HepG2 (cell line): ENCODE measurements around the gene ZCCHC3. TPM values are rescaled to one million over a fixed set of nuclear protein-coding genes. Genes with fewer than 3 reads are reported as not detected.

Source experiments
- BRD4 ChIP-seq: sonication (generic); formaldehyde crosslinking; IDR thresholded peaks from 2 replicates; pipeline ENCODE4 v1.4.0; 2020; ENCODE audit warnings: missing genetic modification reagents
- GATAD1 ChIP-seq: IDR thresholded peaks from 2 replicates; pipeline ENCODE4 v1.6.1; 2016; ENCODE audit warnings: missing genetic modification reagents, missing compliant biosample characterization
- HMGA1 ChIP-seq: sonication (generic); formaldehyde crosslinking; conservative IDR thresholded peaks from 2 replicates; pipeline ENCODE4 v1.4.0; 2020; ENCODE audit warnings: missing genetic modification reagents
- HNRNPL ChIP-seq: fragments of 200-400 bp; formaldehyde crosslinking; IDR thresholded peaks from 2 replicates; pipeline ENCODE4 v1.6.1; 2017; ENCODE audit warnings: mild to moderate bottlenecking, low read depth, low read length
- HOXD1 ChIP-seq: sonication (generic); formaldehyde crosslinking; IDR thresholded peaks from 2 replicates; pipeline ENCODE4 v1.5.0; 2020; ENCODE audit warnings: missing genetic modification reagents
- KDM5A ChIP-seq: fragments of 200-600 bp; sonication (generic); IDR thresholded peaks from 2 replicates; pipeline ENCODE4 v1.7.0; 2018; ENCODE audit warnings: antibody characterized with exemption, mild to moderate bottlenecking, low read length, borderline replicate concordance
- KLF13 ChIP-seq: sonication (generic); formaldehyde crosslinking; IDR thresholded peaks from 2 replicates; pipeline ENCODE4 v1.4.0; 2020; ENCODE audit warnings: mild to moderate bottlenecking, missing genetic modification reagents
- PHF20 ChIP-seq: sonication (generic); formaldehyde crosslinking; IDR thresholded peaks from 2 replicates; pipeline ENCODE4 v1.5.0; 2020; ENCODE audit warnings: mild to moderate bottlenecking, missing genetic modification reagents
- POLR2AphosphoS5 ChIP-seq: IDR thresholded peaks from 2 replicates; pipeline ENCODE4 v1.6.1; 2012; ENCODE audit warnings: low read depth, low read length
- SATB2 ChIP-seq: sonication (generic); formaldehyde crosslinking; IDR thresholded peaks from 2 replicates; pipeline ENCODE4 v1.5.0; 2020; ENCODE audit warnings: missing genetic modification reagents
- SP140L ChIP-seq: sonication (generic); formaldehyde crosslinking; IDR thresholded peaks from 2 replicates; pipeline ENCODE4 v1.4.0; 2020; ENCODE audit warnings: missing genetic modification reagents, borderline replicate concordance
- TEAD3 ChIP-seq: optimal IDR thresholded peaks from 2 replicates; pipeline ENCODE3; 2016; ENCODE audit warnings: borderline replicate concordance
- ZFP1 ChIP-seq: IDR thresholded peaks from 2 replicates; pipeline ENCODE4 v1.6.1; 2016
- ZNF326 ChIP-seq: sonication (generic); formaldehyde crosslinking; IDR thresholded peaks from 2 replicates; pipeline ENCODE4 v1.4.0; 2020; ENCODE audit warnings: missing genetic modification reagents, borderline replicate concordance
- ZNF430 ChIP-seq: sonication (generic); formaldehyde crosslinking; IDR thresholded peaks from 2 replicates; pipeline ENCODE4 v1.9.0; 2021; ENCODE audit warnings: mild to moderate bottlenecking, missing genetic modification reagents
- ZNF496 ChIP-seq: sonication (generic); formaldehyde crosslinking; IDR thresholded peaks from 2 replicates; pipeline ENCODE4 v1.8.1; 2023; ENCODE audit warnings: mild to moderate bottlenecking, moderate library complexity, missing genetic modification reagents; ENCODE audit not compliant: insufficient replicate concordance
- ZNF546 ChIP-seq: sonication (generic); formaldehyde crosslinking; conservative IDR thresholded peaks from 2 replicates; pipeline ENCODE4 v1.8.1; 2023; ENCODE audit warnings: mild to moderate bottlenecking, missing genetic modification reagents
- ZNF652 ChIP-seq: IDR thresholded peaks from 2 replicates; pipeline ENCODE4 v1.6.1; 2016; ENCODE audit warnings: low read depth, borderline replicate concordance
- ZNF7 ChIP-seq: IDR thresholded peaks from 2 replicates; pipeline ENCODE4 v1.6.1; 2016; ENCODE audit warnings: missing biosample characterization, missing genetic modification reagents
- ZNF746 ChIP-seq: sonication (generic); formaldehyde crosslinking; IDR thresholded peaks from 2 replicates; pipeline ENCODE4 v1.8.0; 2022; ENCODE audit warnings: mild to moderate bottlenecking, missing genetic modification reagents
- polyA plus RNA-seq, 8 experiments: library from polyadenylated mRNA; depleted of rRNA in 3 of 8; stranded (reverse) in 7 of 8; unstranded in 1 of 8; fragments of >200 nt; fragmentation: Illumina TruSeq in 4 of 8; extraction: Trizol in 4 of 8; gene quantifications; 2 replicates each; pipeline versions ENCODE4 v1.2.1 to v1.2.3, GENCODE V29; 2011 to 2016; ENCODE audit warnings: low read depth in 4 of 8, missing spikeins in 1 of 8, mixed read lengths in 1 of 8; ENCODE audit not compliant: insufficient read depth in 1 of 8
- total RNA-seq, 5 experiments: library from RNA; depleted of rRNA; stranded (reverse); fragments of >200 nt; fragmentation: Illumina TruSeq; extraction: Trizol; gene quantifications; 2 replicates each; pipeline ENCODE4 v1.2.3, GENCODE V29; 2016; ENCODE audit warnings: low read depth in 1 of 5
- TF ChIP-seq, protein P1 (sequence below): sonication (generic); formaldehyde crosslinking; IDR thresholded peaks from 2 replicates; pipeline ENCODE4 v1.9.0; 2021; ENCODE audit warnings: missing genetic modification reagents, borderline replicate concordance
- TF ChIP-seq, protein P2 (sequence below): sonication (generic); formaldehyde crosslinking; IDR thresholded peaks from 2 replicates; pipeline ENCODE4 v1.4.0; 2020; ENCODE audit warnings: missing genetic modification reagents
- TF ChIP-seq, protein P3 (sequence below): IDR thresholded peaks from 2 replicates; pipeline ENCODE4 v1.6.1; 2016; ENCODE audit warnings: low read depth, control low read depth
- TF ChIP-seq, protein P4 (sequence below): IDR thresholded peaks from 2 replicates; pipeline ENCODE4 v1.6.1; 2016; ENCODE audit warnings: mild to moderate bottlenecking, missing biosample characterization, missing genetic modification reagents
- TF ChIP-seq, protein P5 (sequence below): sonication (generic); formaldehyde crosslinking; IDR thresholded peaks from 2 replicates; pipeline ENCODE4 v1.4.0; 2020; ENCODE audit warnings: missing genetic modification reagents

ZCCHC3 gene
- total and polyA plus RNA-seq, 2 of the 13 experiments (the other 11 are each of a cell fraction or from before 2014, with no cell fraction given): 46.6 to 63.0 TPM

DNA sequence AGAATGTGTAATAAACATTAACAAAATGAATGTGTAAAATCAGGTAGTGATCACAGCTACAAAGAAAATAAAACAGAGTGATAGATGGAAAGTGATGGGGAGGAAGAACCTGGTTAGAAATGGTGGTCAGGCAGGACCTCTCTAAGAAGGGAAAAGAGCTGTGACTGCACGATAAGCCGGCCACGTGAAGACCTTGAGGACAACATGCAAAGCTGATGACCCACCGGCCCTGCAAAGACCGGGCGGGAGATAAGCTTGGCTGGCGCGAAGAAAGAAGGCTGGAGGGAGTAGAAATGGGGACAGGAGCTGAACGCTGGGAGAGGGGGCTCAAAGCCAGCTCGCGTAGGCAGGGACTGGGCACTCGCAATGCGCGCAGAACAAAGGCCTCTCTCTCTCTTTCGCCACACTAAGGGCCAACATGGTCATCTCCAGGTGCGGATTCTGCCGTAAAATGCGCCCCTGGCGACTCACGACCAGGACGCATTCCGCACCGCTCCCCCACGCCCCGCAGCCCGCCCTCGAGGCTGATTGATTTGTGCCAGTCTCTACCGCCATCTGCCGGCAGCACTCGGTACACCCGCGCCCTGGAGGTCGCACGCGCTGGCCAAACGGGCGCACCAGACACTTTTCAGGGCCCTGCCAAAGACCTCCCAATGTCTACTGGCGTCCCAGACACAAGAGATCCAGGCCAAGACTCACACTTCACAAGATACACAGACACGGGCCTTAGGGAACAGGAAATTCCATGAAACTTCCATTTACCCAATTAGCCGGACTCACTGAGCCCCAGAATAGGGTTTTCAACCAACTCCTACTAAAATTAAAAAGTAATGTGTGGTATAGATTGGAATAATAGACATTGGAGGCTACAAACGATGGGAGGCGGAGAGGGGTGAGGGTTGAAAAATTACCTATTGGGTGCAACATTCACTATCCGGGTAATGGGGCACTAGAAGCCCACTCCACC lies 30.5 kb upstream of the ZCCHC3 start (continued):
- peak; percentile 72; the same call in 1 of the 2 replicates for TF ChIP-seq SP140L (CRISPR knock-in tag)
- 0 out of 2 replicates have a peak, but pooled peaks have one; percentile 57 for TF ChIP-seq KLF13 (CRISPR knock-in tag)
- TF ChIP-seq, protein P1, sequence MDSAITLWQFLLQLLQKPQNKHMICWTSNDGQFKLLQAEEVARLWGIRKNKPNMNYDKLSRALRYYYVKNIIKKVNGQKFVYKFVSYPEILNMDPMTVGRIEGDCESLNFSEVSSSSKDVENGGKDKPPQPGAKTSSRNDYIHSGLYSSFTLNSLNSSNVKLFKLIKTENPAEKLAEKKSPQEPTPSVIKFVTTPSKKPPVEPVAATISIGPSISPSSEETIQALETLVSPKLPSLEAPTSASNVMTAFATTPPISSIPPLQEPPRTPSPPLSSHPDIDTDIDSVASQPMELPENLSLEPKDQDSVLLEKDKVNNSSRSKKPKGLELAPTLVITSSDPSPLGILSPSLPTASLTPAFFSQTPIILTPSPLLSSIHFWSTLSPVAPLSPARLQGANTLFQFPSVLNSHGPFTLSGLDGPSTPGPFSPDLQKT (CRISPR knock-in tag): no peak; the same call in 1 of the 2 replicates
- TF ChIP-seq ZNF546 (CRISPR knock-in tag): peak; percentile 90
- no peak for TF ChIP-seq HMGA1
- TF ChIP-seq ZNF652 (CRISPR knock-in tag): no peak
- peak; percentile 52; the same call in 1 of the 2 replicates for TF ChIP-seq ZNF7 (CRISPR knock-in tag)
- TF ChIP-seq, protein P2, sequence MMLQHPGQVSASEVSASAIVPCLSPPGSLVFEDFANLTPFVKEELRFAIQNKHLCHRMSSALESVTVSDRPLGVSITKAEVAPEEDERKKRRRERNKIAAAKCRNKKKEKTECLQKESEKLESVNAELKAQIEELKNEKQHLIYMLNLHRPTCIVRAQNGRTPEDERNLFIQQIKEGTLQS (CRISPR knock-in tag): no peak; the same call in 1 of the 2 replicates
- TF ChIP-seq, protein P3, sequence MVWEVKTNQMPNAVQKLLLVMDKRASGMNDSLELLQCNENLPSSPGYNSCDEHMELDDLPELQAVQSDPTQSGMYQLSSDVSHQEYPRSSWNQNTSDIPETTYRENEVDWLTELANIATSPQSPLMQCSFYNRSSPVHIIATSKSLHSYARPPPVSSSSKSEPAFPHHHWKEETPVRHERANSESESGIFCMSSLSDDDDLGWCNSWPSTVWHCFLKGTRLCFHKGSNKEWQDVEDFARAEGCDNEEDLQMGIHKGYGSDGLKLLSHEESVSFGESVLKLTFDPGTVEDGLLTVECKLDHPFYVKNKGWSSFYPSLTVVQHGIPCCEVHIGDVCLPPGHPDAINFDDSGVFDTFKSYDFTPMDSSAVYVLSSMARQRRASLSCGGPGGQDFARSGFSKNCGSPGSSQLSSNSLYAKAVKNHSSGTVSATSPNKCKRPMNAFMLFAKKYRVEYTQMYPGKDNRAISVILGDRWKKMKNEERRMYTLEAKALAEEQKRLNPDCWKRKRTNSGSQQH (CRISPR knock-in tag): peak; percentile 75; the same call in 1 of the 2 replicates
- TF ChIP-seq, protein P4, sequence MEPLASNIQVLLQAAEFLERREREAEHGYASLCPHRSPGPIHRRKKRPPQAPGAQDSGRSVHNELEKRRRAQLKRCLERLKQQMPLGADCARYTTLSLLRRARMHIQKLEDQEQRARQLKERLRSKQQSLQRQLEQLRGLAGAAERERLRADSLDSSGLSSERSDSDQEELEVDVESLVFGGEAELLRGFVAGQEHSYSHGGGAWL (CRISPR knock-in tag): peak; percentile 97
- TF ChIP-seq HNRNPL: peak; percentile 78; the same call in 1 of the 2 replicates
- peak; percentile 88 for TF ChIP-seq ZNF746
- TF ChIP-seq ZNF326 (CRISPR knock-in tag): 0 out of 2 replicates have a peak, but pooled peaks have one; percentile 48
- peak; percentile 66 for TF ChIP-seq POLR2AphosphoS5
- TF ChIP-seq BRD4 (CRISPR knock-in tag): peak; percentile 89
- TF ChIP-seq ZNF430 (CRISPR knock-in tag): peak; percentile 95
- TF ChIP-seq TEAD3: peak; percentile 98
- 0 out of 2 replicates have a peak, but pooled peaks have one; percentile 28 for TF ChIP-seq ZFP1 (CRISPR knock-in tag)
- TF ChIP-seq ZNF496 (CRISPR knock-in tag): no peak
- TF ChIP-seq, protein P5, sequence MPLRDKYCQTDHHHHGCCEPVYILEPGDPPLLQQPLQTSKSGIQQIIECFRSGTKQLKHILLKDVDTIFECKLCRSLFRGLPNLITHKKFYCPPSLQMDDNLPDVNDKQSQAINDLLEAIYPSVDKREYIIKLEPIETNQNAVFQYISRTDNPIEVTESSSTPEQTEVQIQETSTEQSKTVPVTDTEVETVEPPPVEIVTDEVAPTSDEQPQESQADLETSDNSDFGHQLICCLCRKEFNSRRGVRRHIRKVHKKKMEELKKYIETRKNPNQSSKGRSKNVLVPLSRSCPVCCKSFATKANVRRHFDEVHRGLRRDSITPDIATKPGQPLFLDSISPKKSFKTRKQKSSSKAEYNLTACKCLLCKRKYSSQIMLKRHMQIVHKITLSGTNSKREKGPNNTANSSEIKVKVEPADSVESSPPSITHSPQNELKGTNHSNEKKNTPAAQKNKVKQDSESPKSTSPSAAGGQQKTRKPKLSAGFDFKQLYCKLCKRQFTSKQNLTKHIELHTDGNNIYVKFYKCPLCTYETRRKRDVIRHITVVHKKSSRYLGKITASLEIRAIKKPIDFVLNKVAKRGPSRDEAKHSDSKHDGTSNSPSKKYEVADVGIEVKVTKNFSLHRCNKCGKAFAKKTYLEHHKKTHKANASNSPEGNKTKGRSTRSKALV: peak; percentile 99
- no peak; the same call in 1 of the 2 replicates for TF ChIP-seq KDM5A
- TF ChIP-seq PHF20: peak; percentile 77
- peak; percentile 83 for TF ChIP-seq HOXD1 (CRISPR knock-in tag)
- peak; percentile 91 for TF ChIP-seq SATB2 (CRISPR knock-in tag)
- TF ChIP-seq GATAD1 (CRISPR knock-in tag): peak; percentile 85
